Measurements from ENCODE around the gene TLK2. TPM values are rescaled to one million over a fixed set of nuclear protein-coding genes. Genes with fewer than 3 reads are reported as not detected.

Gene TLK2
- total RNA-seq, 3 donors from 2014 or later (not counting 1 experiment from before 2014, with no cell fraction given): 63.8 to 77.2 (median 68.2) TPM

- no peak for ATAC-seq
- Histone ChIP-seq H3K36me3 (ENCODE audit: control insufficient read depth, insufficient read depth, low read length) (peaks cover 22% of the 10 kb centered on the region), H3K4me3 (ENCODE audit: low read length) (no peak overlapping the region), H3K4me1 (ENCODE audit: control insufficient read depth, insufficient read depth, low read length) (no peaks in the 10 kb centered on the region), H3K27me3 (ENCODE audit: control insufficient read depth, insufficient read depth, low read length) (no peaks in the 10 kb centered on the region), H3K27ac (ENCODE audit: low read length) (no peak overlapping the region), H3K9me3 (ENCODE audit: control insufficient read depth, insufficient read depth, low read length) (no peaks in the 10 kb centered on the region)
- H3K36me3 Mint-ChIP-seq: peaks cover 13% of the 10 kb centered on the region
- no peaks in the 10 kb centered on the region for H3K9me3 Mint-ChIP-seq
- H3K4me1 Mint-ChIP-seq: peaks cover 0 to 10% of the 10 kb centered on the region in 2 donors
- no peaks in the 10 kb centered on the region for H3K27me3 Mint-ChIP-seq (ENCODE audit: low read depth in 2 of 2)
- intact Hi-C loops (cut with micrococcal nuclease): no loop called here
- no peak overlapping the region for H3K27ac Mint-ChIP-seq
- TF ChIP-seq CTCF (IDR thresholded peaks at IDR 0.05): no peak
- WGBS (ENCODE audit: insufficient coverage): 100% methylated on average over 1 of the region's 1 CpG
- DNase-seq: no peak
- H3K4me3 Mint-ChIP-seq: no peak overlapping the region
These were observed 84.0 kb downstream of the TLK2 start for GRCh38 chr17:62562656-62563055.

- Mint-ChIP-seq H3K9me3 (no peaks in the 10 kb centered on the region), H3K27me3 (ENCODE audit: low read depth in 2 of 2) (no peaks in the 10 kb centered on the region), H3K27ac (no peak overlapping the region), H3K4me1 (peaks cover 0 to 14% of the 10 kb centered on the region in 2 donors), H3K36me3 (peaks cover 13% of the 10 kb centered on the region), H3K4me3 (no peak overlapping the region)
- Histone ChIP-seq H3K9me3 (ENCODE audit: control insufficient read depth, insufficient read depth, low read length) (no peaks in the 10 kb centered on the region), H3K4me3 (ENCODE audit: low read length) (no peak overlapping the region), H3K4me1 (ENCODE audit: control insufficient read depth, insufficient read depth, low read length) (no peaks in the 10 kb centered on the region), H3K27ac (ENCODE audit: low read length) (no peak overlapping the region), H3K36me3 (ENCODE audit: control insufficient read depth, insufficient read depth, low read length) (peaks cover 29% of the 10 kb centered on the region), H3K27me3 (ENCODE audit: control insufficient read depth, insufficient read depth, low read length) (no peaks in the 10 kb centered on the region)
- TF ChIP-seq CTCF (IDR thresholded peaks at IDR 0.05): no peak
- WGBS (ENCODE audit: insufficient coverage): no CpG with 5 or more reads among the region's 1 CpG
- no peak for ATAC-seq
- intact Hi-C loops (cut with micrococcal nuclease): no loop called here
- no peak for DNase-seq
These were observed 87.2 kb downstream of the TLK2 start for GRCh38 chr17:62565817-62566216.

- TF ChIP-seq CTCF (IDR thresholded peaks at IDR 0.05): no peak
- H3K4me3 ChIP-seq (ENCODE audit: low read length): no peak overlapping the region
- no peaks in the 10 kb centered on the region for H3K27me3 ChIP-seq (ENCODE audit: control insufficient read depth, insufficient read depth, low read length)
- no peaks in the 10 kb centered on the region for H3K9me3 Mint-ChIP-seq
- H3K36me3 ChIP-seq (ENCODE audit: control insufficient read depth, insufficient read depth, low read length): peaks cover 30% of the 10 kb centered on the region
- no peak for DNase-seq
- no peak overlapping the region for H3K4me3 Mint-ChIP-seq
- 62% methylated on average over 3 of the region's 4 CpGs for WGBS (ENCODE audit: insufficient coverage)
- peaks cover 0 to 9% of the 10 kb centered on the region in 2 donors for H3K4me1 Mint-ChIP-seq
- H3K27ac Mint-ChIP-seq: peak overlapping the region in 1 of 2 donors; percentile 46
- intact Hi-C loops (cut with micrococcal nuclease): no loop called here
- ATAC-seq: no peak
- H3K36me3 Mint-ChIP-seq: peaks cover 7% of the 10 kb centered on the region
- no peak overlapping the region for H3K27ac ChIP-seq (ENCODE audit: low read length)
- no peaks in the 10 kb centered on the region for H3K9me3 ChIP-seq (ENCODE audit: control insufficient read depth, insufficient read depth, low read length)
- H3K4me1 ChIP-seq (ENCODE audit: control insufficient read depth, insufficient read depth, low read length): no peaks in the 10 kb centered on the region
- H3K27me3 Mint-ChIP-seq (ENCODE audit: low read depth in 2 of 2): no peaks in the 10 kb centered on the region
These were observed 88.5 kb downstream of the TLK2 start for GRCh38 chr17:62566996-62567578.

GRCh38 chr17:62572488-62572887 is 93.9 kb downstream of the TLK2 start:
- Mint-ChIP-seq H3K36me3 (no peaks in the 10 kb centered on the region), H3K4me1 (peaks cover 0 to 5% of the 10 kb centered on the region in 2 donors), H3K4me3 (no peak overlapping the region), H3K9me3 (no peaks in the 10 kb centered on the region), H3K27ac (peak overlapping the region in 1 of 2 donors; percentile 2), H3K27me3 (ENCODE audit: low read depth in 2 of 2) (no peaks in the 10 kb centered on the region)
- no peak overlapping the region for H3K4me3 ChIP-seq (ENCODE audit: low read length)
- ATAC-seq: no peak
- no peak for TF ChIP-seq CTCF (IDR thresholded peaks at IDR 0.05)
- intact Hi-C loops (cut with micrococcal nuclease): no loop called here
- H3K36me3 ChIP-seq (ENCODE audit: control insufficient read depth, insufficient read depth, low read length): peaks cover 56% of the 10 kb centered on the region
- no peaks in the 10 kb centered on the region for H3K4me1 ChIP-seq (ENCODE audit: control insufficient read depth, insufficient read depth, low read length)
- no peak overlapping the region for H3K27ac ChIP-seq (ENCODE audit: low read length)
- H3K27me3 ChIP-seq (ENCODE audit: control insufficient read depth, insufficient read depth, low read length): no peaks in the 10 kb centered on the region
- WGBS (ENCODE audit: insufficient coverage): 100% methylated on average over 1 of the region's 5 CpGs
- DNase-seq: no peak
- no peaks in the 10 kb centered on the region for H3K9me3 ChIP-seq (ENCODE audit: control insufficient read depth, insufficient read depth, low read length)

All from natural killer cell (primary cell).